ENCODE data around the gene HOXD9. TPM values are rescaled to one million over a fixed set of nuclear protein-coding genes. Genes with fewer than 3 reads are reported as not detected.
A peak's percentile ranks its signal among the peaks of the same experiment; 100 is the strongest.

HOXD9 gene
- total RNA-seq, 1 donor from 2014 or later = not detected

- H3K36me3 Mint-ChIP-seq (ENCODE audit: low read depth) = peaks cover 4% of the 10 kb centered on the region
- H3K27me3 Mint-ChIP-seq (ENCODE audit: low read depth) = peaks cover 91% of the 10 kb centered on the region
- H3K4me3 Mint-ChIP-seq (ENCODE audit: unreplicated experiment) = no peak within 1 kb of the TSS
- no peak for TF ChIP-seq CTCF (IDR thresholded peaks at IDR 0.05)
- peaks cover 8% of the 10 kb centered on the region for H3K9me3 Mint-ChIP-seq (ENCODE audit: low read depth)
- peaks cover 2% of the 10 kb centered on the region for H3K4me1 Mint-ChIP-seq (ENCODE audit: low read depth)
- no peak within 1 kb of the TSS for H3K27ac Mint-ChIP-seq (ENCODE audit: unreplicated experiment)
- DNase-seq (ENCODE audit: low spot score) = peak; percentile 67
Observed at GRCh38 chr2:176115883-176116813, 6.4 kb upstream of the HOXD9 start, which contains the start of gene HOXD10. Gene HOXD10, plus strand, starts transcription at chr2:176116778. Its CDS starts 56 bp downstream, at chr2:176116834.

GRCh38 chr2:176117162-176117822 lies 5.2 kb upstream of the HOXD9 start:
- Mint-ChIP-seq H3K4me1 (ENCODE audit: low read depth) (no peaks in the 10 kb centered on the region), H3K4me3 (ENCODE audit: unreplicated experiment) (no peak overlapping the region)
- peak; percentile 73 for DNase-seq (ENCODE audit: low spot score)

GRCh38 chr2:176117823-176118371 lies 4.6 kb upstream of the HOXD9 start:
- no peak overlapping the region for H3K4me3 Mint-ChIP-seq (ENCODE audit: unreplicated experiment)
- H3K27me3 Mint-ChIP-seq (ENCODE audit: low read depth) = peaks cover 82% of the 10 kb centered on the region
- peaks cover 3% of the 10 kb centered on the region for H3K4me1 Mint-ChIP-seq (ENCODE audit: low read depth)
- no peak overlapping the region for H3K27ac Mint-ChIP-seq (ENCODE audit: unreplicated experiment)
- DNase-seq (ENCODE audit: low spot score) = no peak
- peaks cover 4% of the 10 kb centered on the region for H3K36me3 Mint-ChIP-seq (ENCODE audit: low read depth)
- peaks cover 8% of the 10 kb centered on the region for H3K9me3 Mint-ChIP-seq (ENCODE audit: low read depth)
- no peak for TF ChIP-seq CTCF (IDR thresholded peaks at IDR 0.05)

More at GRCh38 chr2:176117162-176117822, 5.2 kb upstream of the HOXD9 start:
- H3K36me3 Mint-ChIP-seq (ENCODE audit: low read depth) = peaks cover 4% of the 10 kb centered on the region
- no peak overlapping the region for H3K27ac Mint-ChIP-seq (ENCODE audit: unreplicated experiment)
- peaks cover 8% of the 10 kb centered on the region for H3K9me3 Mint-ChIP-seq (ENCODE audit: low read depth)
- no peak for TF ChIP-seq CTCF (IDR thresholded peaks at IDR 0.05)
- peaks cover 84% of the 10 kb centered on the region for H3K27me3 Mint-ChIP-seq (ENCODE audit: low read depth)

GRCh38 chr2:176118601-176119339 lies 3.7 kb upstream of the HOXD9 start:
- peaks cover 78% of the 10 kb centered on the region for H3K27me3 Mint-ChIP-seq (ENCODE audit: low read depth)
- no peak overlapping the region for H3K4me3 Mint-ChIP-seq (ENCODE audit: unreplicated experiment)
- TF ChIP-seq CTCF (IDR thresholded peaks at IDR 0.05) = peak; percentile 53
- H3K36me3 Mint-ChIP-seq (ENCODE audit: low read depth) = peaks cover 5% of the 10 kb centered on the region
- peaks cover 8% of the 10 kb centered on the region for H3K9me3 Mint-ChIP-seq (ENCODE audit: low read depth)
- DNase-seq (ENCODE audit: low spot score) = no peak
- no peak overlapping the region for H3K27ac Mint-ChIP-seq (ENCODE audit: unreplicated experiment)
- peaks cover 5% of the 10 kb centered on the region for H3K4me1 Mint-ChIP-seq (ENCODE audit: low read depth)

Measured in chondrocyte (in vitro differentiated cells).